HUES64 (cell line): ENCODE results near the gene PLSCR1.

Source experiments
- H3K27ac ChIP-seq: 2 replicates; pipeline ENCODE4 v1.7.0; 2013; ENCODE audit warnings: low read depth, low read length, inconsistent platforms
- H3K27me3 ChIP-seq: 2 replicates; pipeline ENCODE4 v1.6.1; 2013; ENCODE audit warnings: mild to moderate bottlenecking, low read length; ENCODE audit not compliant: insufficient read depth
- H3K36me3 ChIP-seq: 2 replicates; pipeline ENCODE4 v1.6.1; 2013; ENCODE audit warnings: mild to moderate bottlenecking, low read length; ENCODE audit not compliant: insufficient read depth
- H3K4me1 ChIP-seq: 2 replicates; pipeline ENCODE4 v1.6.1; 2013; ENCODE audit warnings: mild to moderate bottlenecking, low read length, moderate library complexity; ENCODE audit not compliant: insufficient read depth
- H3K4me3 ChIP-seq: 2 replicates; pipeline ENCODE4 v1.5.1; 2013; ENCODE audit warnings: mild to moderate bottlenecking, low read length, moderate library complexity
- H3K9ac ChIP-seq: 2 replicates; pipeline ENCODE4 v1.6.1; 2013; ENCODE audit warnings: mild to moderate bottlenecking, low read depth, low read length
- H3K9me3 ChIP-seq: 2 replicates; pipeline ENCODE4 v1.6.1; 2013; ENCODE audit warnings: low read depth, low read length; ENCODE audit not compliant: insufficient read depth
- WGBS: fragments of 150-250, 120-280 bp; methylation state at CpG from one replicate; pipeline ENCODE4 v1.1.7; 2013; ENCODE audit warnings: missing lambda C conversion rate; 5-methylcytosine and 5-hydroxymethylcytosine counted together

The PLSCR1 gene

GRCh38 chr3:146566138-146566537 lies 21.7 kb upstream of the PLSCR1 start:
- H3K9ac ChIP-seq, result no peak overlapping the region
- no peaks in the 10 kb centered on the region for H3K36me3 ChIP-seq
- no peaks in the 10 kb centered on the region for H3K27me3 ChIP-seq

GRCh38 chr3:146561879-146562278 lies 17.5 kb upstream of the PLSCR1 start:
- no peaks in the 10 kb centered on the region for H3K36me3 ChIP-seq
- 90% methylated on average over 1 of the region's 1 CpG for WGBS
- H3K4me1 ChIP-seq, result no peaks in the 10 kb centered on the region
- H3K9me3 ChIP-seq, result no peaks in the 10 kb centered on the region
- no peaks in the 10 kb centered on the region for H3K27me3 ChIP-seq
- H3K4me3 ChIP-seq, result no peak overlapping the region
- H3K9ac ChIP-seq, result no peak overlapping the region
- no peak overlapping the region for H3K27ac ChIP-seq

More at GRCh38 chr3:146566138-146566537, 21.7 kb upstream of the PLSCR1 start:
- H3K4me1 ChIP-seq, result no peaks in the 10 kb centered on the region; the same call in 1 of the 2 replicates
- H3K27ac ChIP-seq, result no peak overlapping the region
- no peak overlapping the region for H3K4me3 ChIP-seq
- no peaks in the 10 kb centered on the region for H3K9me3 ChIP-seq

GRCh38 chr3:146561463-146561862 lies 17.1 kb upstream of the PLSCR1 start:
- Histone ChIP-seq H3K27ac (no peak overlapping the region), H3K36me3 (no peaks in the 10 kb centered on the region), H3K9me3 (0 out of 2 replicates have a peak, but pooled peaks cover 2% of the 10 kb centered on the region), H3K27me3 (no peaks in the 10 kb centered on the region), H3K4me3 (no peak overlapping the region), H3K4me1 (no peaks in the 10 kb centered on the region), H3K9ac (no peak overlapping the region)
- 100% methylated on average over 1 of the region's 1 CpG for WGBS

GRCh38 chr3:146560678-146561077 lies 16.3 kb upstream of the PLSCR1 start:
- Histone ChIP-seq H3K36me3 (no peaks in the 10 kb centered on the region), H3K4me3 (no peak overlapping the region), H3K27ac (no peak overlapping the region), H3K27me3 (no peaks in the 10 kb centered on the region), H3K9ac (no peak overlapping the region), H3K9me3 (0 out of 2 replicates have a peak, but pooled peaks cover 5% of the 10 kb centered on the region), H3K4me1 (no peaks in the 10 kb centered on the region)
- WGBS, result 85% methylated on average over 2 of the region's 2 CpGs

- 0 out of 2 replicates have a peak, but pooled peaks cover 1% of the 10 kb centered on the region for H3K4me1 ChIP-seq
- 95% methylated on average over 3 of the region's 3 CpGs for WGBS
- no peak overlapping the region for H3K4me3 ChIP-seq
- H3K9me3 ChIP-seq, result 0 out of 2 replicates have a peak, but pooled peaks cover 5% of the 10 kb centered on the region
- no peaks in the 10 kb centered on the region for H3K27me3 ChIP-seq
- H3K27ac ChIP-seq, result no peak overlapping the region
- H3K36me3 ChIP-seq, result no peaks in the 10 kb centered on the region
- H3K9ac ChIP-seq, result no peak overlapping the region
These were observed 15.0 kb upstream of the PLSCR1 start for GRCh38 chr3:146559388-146559787.

GRCh38 chr3:146558781-146559180 lies 14.4 kb upstream of the PLSCR1 start:
- H3K4me1 ChIP-seq, result 0 out of 2 replicates have a peak, but pooled peaks cover 6% of the 10 kb centered on the region
- no peak overlapping the region for H3K4me3 ChIP-seq
- 0 out of 2 replicates have a peak, but pooled peaks cover 5% of the 10 kb centered on the region for H3K9me3 ChIP-seq
- 98% methylated on average over 2 of the region's 2 CpGs for WGBS
- no peak overlapping the region for H3K27ac ChIP-seq
- H3K36me3 ChIP-seq, result no peaks in the 10 kb centered on the region
- H3K9ac ChIP-seq, result no peak overlapping the region
- H3K27me3 ChIP-seq, result no peaks in the 10 kb centered on the region

GRCh38 chr3:146557745-146558144 lies 13.3 kb upstream of the PLSCR1 start:
- H3K27ac ChIP-seq, result no peak overlapping the region
- WGBS, result 90% methylated on average over 3 of the region's 4 CpGs

GRCh38 chr3:146555311-146555710 lies 10.9 kb upstream of the PLSCR1 start:
- Histone ChIP-seq H3K4me1 (peaks cover 16% of the 10 kb centered on the region), H3K4me3 (no peak overlapping the region), H3K27me3 (no peaks in the 10 kb centered on the region), H3K9ac (no peak overlapping the region), H3K36me3 (no peaks in the 10 kb centered on the region), H3K27ac (no peak overlapping the region), H3K9me3 (0 out of 2 replicates have a peak, but pooled peaks cover 5% of the 10 kb centered on the region)
- over 99% methylated on average over 3 of the region's 3 CpGs for WGBS

More at GRCh38 chr3:146557745-146558144, 13.3 kb upstream of the PLSCR1 start:
- no peaks in the 10 kb centered on the region for H3K27me3 ChIP-seq
- H3K9ac ChIP-seq, result no peak overlapping the region
- 0 out of 2 replicates have a peak, but pooled peaks cover 5% of the 10 kb centered on the region for H3K9me3 ChIP-seq
- H3K4me3 ChIP-seq, result no peak overlapping the region
- no peaks in the 10 kb centered on the region for H3K36me3 ChIP-seq
- 0 out of 2 replicates have a peak, but pooled peaks cover 6% of the 10 kb centered on the region for H3K4me1 ChIP-seq

GRCh38 chr3:146554151-146554760 lies 9.8 kb upstream of the PLSCR1 start:
- WGBS, result 91% methylated on average over 7 of the region's 7 CpGs

GRCh38 chr3:146550743-146551510 lies 6.5 kb upstream of the PLSCR1 start:
- H3K27me3 ChIP-seq, result no peaks in the 10 kb centered on the region
- H3K9me3 ChIP-seq, result no peaks in the 10 kb centered on the region
- no peak overlapping the region for H3K4me3 ChIP-seq
- 87% methylated on average over 4 of the region's 5 CpGs for WGBS
- no peaks in the 10 kb centered on the region for H3K36me3 ChIP-seq
- peaks cover 28% of the 10 kb centered on the region for H3K4me1 ChIP-seq
- no peak overlapping the region for H3K9ac ChIP-seq
- no peak overlapping the region for H3K27ac ChIP-seq

More at GRCh38 chr3:146554151-146554760, 9.8 kb upstream of the PLSCR1 start:
- no peak overlapping the region for H3K4me3 ChIP-seq
- H3K4me1 ChIP-seq, result peaks cover 27% of the 10 kb centered on the region
- H3K27me3 ChIP-seq, result no peaks in the 10 kb centered on the region
- no peak overlapping the region for H3K9ac ChIP-seq
- H3K36me3 ChIP-seq, result no peaks in the 10 kb centered on the region
- H3K9me3 ChIP-seq, result 0 out of 2 replicates have a peak, but pooled peaks cover 5% of the 10 kb centered on the region
- no peak overlapping the region for H3K27ac ChIP-seq

GRCh38 chr3:146550070-146550615 lies 5.7 kb upstream of the PLSCR1 start:
- Histone ChIP-seq H3K9me3 (no peaks in the 10 kb centered on the region), H3K27me3 (no peaks in the 10 kb centered on the region), H3K36me3 (no peaks in the 10 kb centered on the region), H3K4me1 (peaks cover 30% of the 10 kb centered on the region), H3K27ac (no peak overlapping the region), H3K4me3 (no peak overlapping the region), H3K9ac (no peak overlapping the region)
